SK-N-SH (cell line): ENCODE data around the gene CUL9. TPM values are rescaled to one million over a fixed set of nuclear protein-coding genes. Genes with fewer than 3 reads are reported as not detected.

ENCODE experiments used
- CTCF ChIA-PET: fragments of 300-600, 350-600 bp; formaldehyde crosslinking; extraction: SDS; loops from one replicate; lab custom pipeline; 2021; lab: Yijun Ruan, JAX
- POLR2A ChIA-PET: fragments of 350-600 bp; sonication (Branson Sonifier 250); formaldehyde crosslinking; extraction: SDS; loops from one replicate; lab custom pipeline; 2020; ENCODE audit warnings: antibody characterized with exemption, inconsistent platforms; lab: Yijun Ruan, JAX
- DNase-seq: peaks from one replicate; pipeline ENCODE4 v3.0.0; 2012
- H2AFZ ChIP-seq: fragments of 200-600 bp; sonication (generic); 2 replicates; pipeline ENCODE4 v1.8.1; 2016; ENCODE audit warnings: antibody characterized with exemption, mild to moderate bottlenecking, low read depth
- H3F3A ChIP-seq: fragments of 200-600 bp; sonication (generic); replicated peaks from 2 replicates; pipeline ENCODE3; 2016; ENCODE audit warnings: antibody characterized with exemption, mild to moderate bottlenecking; ENCODE audit not compliant: insufficient read depth
- H3K27ac ChIP-seq, 2 experiments: fragments of 200-500 bp in 1 of 2; fragments of 200-600 bp in 1 of 2; sonication (Bioruptor generic) in 1 of 2; sonication (generic), shearing (Covaris generic) in 1 of 2; 2 replicates each; pipeline versions ENCODE4 v1.5.1 to v1.6.1; 2014 to 2016; ENCODE audit warnings: low read depth in 2 of 2, inconsistent platforms in 1 of 2, low read length in 1 of 2, mild to moderate bottlenecking in 1 of 2, mixed read lengths in 1 of 2
- H3K27me3 ChIP-seq: fragments of 200-600 bp; sonication (generic), shearing (Covaris generic); 2 replicates; pipeline ENCODE4 v1.6.1; 2016; ENCODE audit warnings: mixed run types; ENCODE audit not compliant: insufficient read depth
- H3K36me3 ChIP-seq, 2 experiments: fragments of 200-500 bp in 1 of 2; fragments of 200-600 bp in 1 of 2; sonication (Bioruptor generic) in 1 of 2; sonication (generic) in 1 of 2; replicated peaks in 1 of 2; 2 replicates each; pipeline versions ENCODE3 to v1.5.1; 2014 to 2016; ENCODE audit warnings: low read length in 1 of 2, mild to moderate bottlenecking in 1 of 2; ENCODE audit not compliant: insufficient read depth in 2 of 2, control insufficient read depth in 1 of 2
- H3K4me1 ChIP-seq, 2 experiments: fragments of 200-500 bp in 1 of 2; fragments of 200-600 bp in 1 of 2; sonication (Bioruptor generic) in 1 of 2; sonication (generic), shearing (Covaris generic) in 1 of 2; 2 replicates each; pipeline versions ENCODE4 v1.5.1 to v1.6.1; 2014 to 2016; ENCODE audit warnings: low read depth in 1 of 2, low read length in 1 of 2, mixed run types in 1 of 2; ENCODE audit not compliant: insufficient read depth in 2 of 2, control insufficient read depth in 1 of 2
- H3K4me2 ChIP-seq: fragments of 200-600 bp; sonication (generic), shearing (Covaris generic); 2 replicates; pipeline ENCODE4 v1.6.1; 2017; ENCODE audit warnings: mixed run types
- H3K4me3 ChIP-seq, 2 experiments: fragments of 200-500 bp in 1 of 2; fragments of 200-600 bp in 1 of 2; sonication (Bioruptor generic) in 1 of 2; sonication (generic), shearing (Covaris generic) in 1 of 2; 2 replicates each; pipeline versions ENCODE4 v1.5.1 to v1.8.1; 2014 to 2016; ENCODE audit warnings: low read depth in 2 of 2, inconsistent platforms in 1 of 2, low read length in 1 of 2, mild to moderate bottlenecking in 1 of 2, mixed read lengths in 1 of 2, moderate library complexity in 1 of 2
- H3K79me2 ChIP-seq: fragments of 200-600 bp; sonication (generic); 2 replicates; pipeline ENCODE4 v1.8.1; 2017; ENCODE audit warnings: mild to moderate bottlenecking; ENCODE audit not compliant: insufficient read depth
- H3K9ac ChIP-seq: fragments of 200-600 bp; sonication (generic); 2 replicates; pipeline ENCODE4 v1.6.1; 2017; ENCODE audit warnings: mixed run types
- H3K9me2 ChIP-seq: fragments of 200-600 bp; sonication (generic); 2 replicates; pipeline ENCODE4 v1.6.1; 2017; ENCODE audit warnings: mixed run types
- H3K9me3 ChIP-seq: fragments of 200-600 bp; sonication (generic); 2 replicates; pipeline ENCODE4 v1.6.1; 2017; ENCODE audit warnings: mixed run types, mild to moderate bottlenecking, moderate library complexity
- H4K20me1 ChIP-seq: fragments of 200-600 bp; sonication (generic); 2 replicates; pipeline ENCODE4 v1.6.1; 2017; ENCODE audit warnings: mild to moderate bottlenecking, mixed run types; ENCODE audit not compliant: insufficient read depth
- FOSL2 ChIP-seq: IDR thresholded peaks from 2 replicates; pipeline ENCODE4 v1.4.0; 2012; ENCODE audit warnings: low read depth, mild to moderate bottlenecking, moderate library complexity, borderline replicate concordance
- FOXJ3 ChIP-seq: sonication (generic); formaldehyde crosslinking; IDR thresholded peaks from 2 replicates; pipeline ENCODE4 v1.5.1; 2020; ENCODE audit warnings: mild to moderate bottlenecking, missing genetic modification reagents
- FOXM1 ChIP-seq: IDR thresholded peaks from 2 replicates; pipeline ENCODE4 v1.4.0; 2012; ENCODE audit warnings: low read depth, mild to moderate bottlenecking
- MXI1 ChIP-seq: IDR thresholded peaks from 2 replicates; pipeline ENCODE4 v1.6.1; 2012; ENCODE audit warnings: mild to moderate bottlenecking, low read depth, low read length, improper control_type of control experiment
- RAD21 ChIP-seq: IDR thresholded peaks from 2 replicates; pipeline ENCODE4 v1.6.1; 2012; ENCODE audit warnings: mild to moderate bottlenecking, low read length
- RXRA ChIP-seq: IDR thresholded peaks from 2 replicates; pipeline ENCODE4 v1.4.0; 2012; ENCODE audit warnings: low read depth, mild to moderate bottlenecking, borderline replicate concordance
- SMC3 ChIP-seq: IDR thresholded peaks from 2 replicates; pipeline ENCODE4 v1.6.1; 2012; ENCODE audit warnings: low read depth, low read length, improper control_type of control experiment
- TAF1 ChIP-seq: IDR thresholded peaks from 2 replicates; pipeline ENCODE4 v1.6.1; 2012; ENCODE audit warnings: low read depth, mild to moderate bottlenecking, low read length, moderate library complexity, borderline replicate concordance
- TCF12 ChIP-seq: IDR thresholded peaks from 2 replicates; pipeline ENCODE4 v1.4.0; 2012
- WGBS: methylation state at CpG from one replicate; pipeline ENCODE4 v1.1.6; 2017; ENCODE audit warnings: low lambda C conversion rate; 5-methylcytosine and 5-hydroxymethylcytosine counted together
- polyA plus RNA-seq, 3 experiments: library from polyadenylated mRNA; depleted of rRNA; stranded (reverse); fragments of >200 nt; gene quantifications; 2 replicates each; pipeline ENCODE4 v1.2.3, GENCODE V29; 2012
- TF ChIP-seq, protein P1 (sequence below): IDR thresholded peaks from 2 replicates; pipeline ENCODE4 v1.4.0; 2012; ENCODE audit warnings: low read depth, borderline replicate concordance
- TF ChIP-seq, protein P2 (sequence below): fragments of 200-600 bp; sonication (generic); IDR thresholded peaks from 2 replicates; pipeline ENCODE4 v1.6.1; 2017; ENCODE audit warnings: antibody characterized with exemption, mild to moderate bottlenecking, moderate library complexity
- TF ChIP-seq, protein P3 (sequence below): fragments of 150-350 bp; IDR thresholded peaks from 2 replicates; pipeline ENCODE4 v1.6.1; 2016; ENCODE audit warnings: mild to moderate bottlenecking, low read depth, low read length
- TF ChIP-seq, protein P4 (sequence below): IDR thresholded peaks from 2 replicates; pipeline ENCODE4 v1.6.1; 2012; ENCODE audit warnings: mild to moderate bottlenecking, low read depth, low read length, moderate library complexity

CUL9 gene
- polyA plus RNA-seq, 1 of the 3 experiments (the other 2 are of a cell fraction): 37.7 TPM

DNA sequence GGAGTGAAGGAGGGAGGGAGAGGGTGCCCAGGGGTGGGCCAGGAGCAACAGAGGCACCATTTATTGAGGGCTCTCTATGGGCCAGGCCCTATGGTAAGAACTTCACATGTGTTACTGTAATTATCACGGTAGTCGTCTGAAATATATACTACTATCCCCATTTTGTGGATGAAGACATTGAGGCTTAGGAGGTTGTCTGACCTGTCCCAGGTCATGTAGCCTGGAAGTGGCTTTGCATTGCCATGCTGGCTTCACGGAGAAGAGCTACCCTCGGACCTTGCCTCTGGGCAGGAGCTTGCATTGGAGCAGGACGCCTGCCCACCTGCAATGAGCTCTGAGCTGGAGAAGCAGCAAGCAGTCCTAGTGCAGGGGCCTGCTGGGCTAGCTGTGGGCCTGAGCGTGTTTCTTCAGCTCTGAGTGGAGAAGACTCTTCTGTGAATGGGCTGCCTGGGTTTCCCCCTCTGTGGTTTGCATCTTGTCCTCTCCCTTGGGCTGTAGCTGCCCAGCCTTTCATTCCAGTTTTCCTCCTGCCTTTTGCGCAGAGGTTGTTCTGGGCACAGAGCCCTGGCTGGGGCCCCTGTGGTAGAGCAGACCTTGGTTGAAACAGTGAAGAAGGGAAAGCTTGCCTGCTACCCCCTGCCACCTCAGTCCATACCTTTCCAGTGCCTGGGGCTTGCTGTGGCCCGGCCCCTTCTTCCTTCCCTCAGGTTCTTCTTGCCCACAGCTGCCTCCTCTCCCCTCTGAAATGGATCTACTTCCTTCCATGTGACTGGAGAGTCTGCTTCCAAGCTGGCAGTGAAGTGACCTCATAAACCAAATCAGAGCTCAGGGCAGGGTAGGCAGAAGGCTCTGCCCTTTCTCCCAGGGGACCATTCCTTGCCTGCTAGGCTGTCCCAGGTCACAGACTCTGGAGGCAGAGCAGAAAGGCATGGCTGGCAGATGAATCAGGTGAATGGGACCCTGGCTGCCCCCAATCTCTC, 35.0 kb upstream of the CUL9 start:
- ChIA-PET POLR2A (no interaction called here), CTCF (interaction anchor here (0.6 to 1.4 kb wide), 9 partner anchors 17 to 249 kb away, joined by 3 to 4 read pairs (median 3); no protein-coding TSS in a partner anchor)
- H3K4me1 ChIP-seq: peaks cover 8 to 11% of the 10 kb centered on the region in 2 experiments; a peak in 3 of 4 replicates
- H3K9ac ChIP-seq: no peak overlapping the region
- WGBS: 96% methylated on average over 3 of the region's 8 CpGs
- H3K27ac ChIP-seq: no peak overlapping the region
- H4K20me1 ChIP-seq: no peaks in the 10 kb centered on the region
- H3K9me2 ChIP-seq: no peaks in the 10 kb centered on the region
- TF ChIP-seq RXRA: no peak
- TF ChIP-seq SMC3: no peak
- TF ChIP-seq, protein P1, sequence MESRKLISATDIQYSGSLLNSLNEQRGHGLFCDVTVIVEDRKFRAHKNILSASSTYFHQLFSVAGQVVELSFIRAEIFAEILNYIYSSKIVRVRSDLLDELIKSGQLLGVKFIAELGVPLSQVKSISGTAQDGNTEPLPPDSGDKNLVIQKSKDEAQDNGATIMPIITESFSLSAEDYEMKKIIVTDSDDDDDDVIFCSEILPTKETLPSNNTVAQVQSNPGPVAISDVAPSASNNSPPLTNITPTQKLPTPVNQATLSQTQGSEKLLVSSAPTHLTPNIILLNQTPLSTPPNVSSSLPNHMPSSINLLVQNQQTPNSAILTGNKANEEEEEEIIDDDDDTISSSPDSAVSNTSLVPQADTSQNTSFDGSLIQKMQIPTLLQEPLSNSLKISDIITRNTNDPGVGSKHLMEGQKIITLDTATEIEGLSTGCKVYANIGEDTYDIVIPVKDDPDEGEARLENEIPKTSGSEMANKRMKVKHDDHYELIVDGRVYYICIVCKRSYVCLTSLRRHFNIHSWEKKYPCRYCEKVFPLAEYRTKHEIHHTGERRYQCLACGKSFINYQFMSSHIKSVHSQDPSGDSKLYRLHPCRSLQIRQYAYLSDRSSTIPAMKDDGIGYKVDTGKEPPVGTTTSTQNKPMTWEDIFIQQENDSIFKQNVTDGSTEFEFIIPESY: no peak
- TF ChIP-seq, protein P2, sequence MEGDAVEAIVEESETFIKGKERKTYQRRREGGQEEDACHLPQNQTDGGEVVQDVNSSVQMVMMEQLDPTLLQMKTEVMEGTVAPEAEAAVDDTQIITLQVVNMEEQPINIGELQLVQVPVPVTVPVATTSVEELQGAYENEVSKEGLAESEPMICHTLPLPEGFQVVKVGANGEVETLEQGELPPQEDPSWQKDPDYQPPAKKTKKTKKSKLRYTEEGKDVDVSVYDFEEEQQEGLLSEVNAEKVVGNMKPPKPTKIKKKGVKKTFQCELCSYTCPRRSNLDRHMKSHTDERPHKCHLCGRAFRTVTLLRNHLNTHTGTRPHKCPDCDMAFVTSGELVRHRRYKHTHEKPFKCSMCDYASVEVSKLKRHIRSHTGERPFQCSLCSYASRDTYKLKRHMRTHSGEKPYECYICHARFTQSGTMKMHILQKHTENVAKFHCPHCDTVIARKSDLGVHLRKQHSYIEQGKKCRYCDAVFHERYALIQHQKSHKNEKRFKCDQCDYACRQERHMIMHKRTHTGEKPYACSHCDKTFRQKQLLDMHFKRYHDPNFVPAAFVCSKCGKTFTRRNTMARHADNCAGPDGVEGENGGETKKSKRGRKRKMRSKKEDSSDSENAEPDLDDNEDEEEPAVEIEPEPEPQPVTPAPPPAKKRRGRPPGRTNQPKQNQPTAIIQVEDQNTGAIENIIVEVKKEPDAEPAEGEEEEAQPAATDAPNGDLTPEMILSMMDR: no peak
- no peak for TF ChIP-seq RAD21
- TF ChIP-seq FOXJ3 (CRISPR knock-in tag): no peak
- TF ChIP-seq, protein P3, sequence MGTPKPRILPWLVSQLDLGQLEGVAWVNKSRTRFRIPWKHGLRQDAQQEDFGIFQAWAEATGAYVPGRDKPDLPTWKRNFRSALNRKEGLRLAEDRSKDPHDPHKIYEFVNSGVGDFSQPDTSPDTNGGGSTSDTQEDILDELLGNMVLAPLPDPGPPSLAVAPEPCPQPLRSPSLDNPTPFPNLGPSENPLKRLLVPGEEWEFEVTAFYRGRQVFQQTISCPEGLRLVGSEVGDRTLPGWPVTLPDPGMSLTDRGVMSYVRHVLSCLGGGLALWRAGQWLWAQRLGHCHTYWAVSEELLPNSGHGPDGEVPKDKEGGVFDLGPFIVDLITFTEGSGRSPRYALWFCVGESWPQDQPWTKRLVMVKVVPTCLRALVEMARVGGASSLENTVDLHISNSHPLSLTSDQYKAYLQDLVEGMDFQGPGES: no peak
- TF ChIP-seq, protein P4, sequence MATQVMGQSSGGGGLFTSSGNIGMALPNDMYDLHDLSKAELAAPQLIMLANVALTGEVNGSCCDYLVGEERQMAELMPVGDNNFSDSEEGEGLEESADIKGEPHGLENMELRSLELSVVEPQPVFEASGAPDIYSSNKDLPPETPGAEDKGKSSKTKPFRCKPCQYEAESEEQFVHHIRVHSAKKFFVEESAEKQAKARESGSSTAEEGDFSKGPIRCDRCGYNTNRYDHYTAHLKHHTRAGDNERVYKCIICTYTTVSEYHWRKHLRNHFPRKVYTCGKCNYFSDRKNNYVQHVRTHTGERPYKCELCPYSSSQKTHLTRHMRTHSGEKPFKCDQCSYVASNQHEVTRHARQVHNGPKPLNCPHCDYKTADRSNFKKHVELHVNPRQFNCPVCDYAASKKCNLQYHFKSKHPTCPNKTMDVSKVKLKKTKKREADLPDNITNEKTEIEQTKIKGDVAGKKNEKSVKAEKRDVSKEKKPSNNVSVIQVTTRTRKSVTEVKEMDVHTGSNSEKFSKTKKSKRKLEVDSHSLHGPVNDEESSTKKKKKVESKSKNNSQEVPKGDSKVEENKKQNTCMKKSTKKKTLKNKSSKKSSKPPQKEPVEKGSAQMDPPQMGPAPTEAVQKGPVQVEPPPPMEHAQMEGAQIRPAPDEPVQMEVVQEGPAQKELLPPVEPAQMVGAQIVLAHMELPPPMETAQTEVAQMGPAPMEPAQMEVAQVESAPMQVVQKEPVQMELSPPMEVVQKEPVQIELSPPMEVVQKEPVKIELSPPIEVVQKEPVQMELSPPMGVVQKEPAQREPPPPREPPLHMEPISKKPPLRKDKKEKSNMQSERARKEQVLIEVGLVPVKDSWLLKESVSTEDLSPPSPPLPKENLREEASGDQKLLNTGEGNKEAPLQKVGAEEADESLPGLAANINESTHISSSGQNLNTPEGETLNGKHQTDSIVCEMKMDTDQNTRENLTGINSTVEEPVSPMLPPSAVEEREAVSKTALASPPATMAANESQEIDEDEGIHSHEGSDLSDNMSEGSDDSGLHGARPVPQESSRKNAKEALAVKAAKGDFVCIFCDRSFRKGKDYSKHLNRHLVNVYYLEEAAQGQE: no peak
- TF ChIP-seq TCF12: no peak
- TF ChIP-seq MXI1: no peak
- no peak for TF ChIP-seq FOSL2
- no peak for TF ChIP-seq FOXM1
- no peak for TF ChIP-seq TAF1
- no peak overlapping the region for H3K4me3 ChIP-seq
- DNase-seq: no peak
- peaks cover 12 to 18% of the 10 kb centered on the region in 2 experiments for H3K36me3 ChIP-seq
- no peak overlapping the region for H2AFZ ChIP-seq
- peaks cover 16% of the 10 kb centered on the region for H3F3A ChIP-seq
- H3K79me2 ChIP-seq: no peaks in the 10 kb centered on the region
- H3K27me3 ChIP-seq: no peaks in the 10 kb centered on the region
- H3K9me3 ChIP-seq: no peaks in the 10 kb centered on the region
- no peak overlapping the region for H3K4me2 ChIP-seq
